Fibroblast of pulmonary artery (primary cell): ENCODE data around the gene NIPSNAP2.
"Not testable (repeated sequence)": the region's sequence is repeated elsewhere in the genome, so short reads cannot be mapped to it uniquely, and the experiment has no call there.

Source experiments
- DNase-seq: peaks from one replicate; pipeline ENCODE4 v3.0.0-alpha.2; 2010; ENCODE audit warnings: low read depth
- H3K4me3 ChIP-seq: replicated peaks from 2 replicates; pipeline ENCODE4 v1.5.1; 2011; ENCODE audit warnings: low read depth, mild to moderate bottlenecking, control low read depth, low read length, moderate library complexity
- CTCF ChIP-seq: IDR thresholded peaks from 2 replicates; pipeline ENCODE4 v1.5.1; 2011; ENCODE audit warnings: mild to moderate bottlenecking, control low read depth, low read length, inconsistent platforms; ENCODE audit errors: missing control alignments

Gene NIPSNAP2

GRCh38 chr7:56046721-56047445 is 82.5 kb downstream of the NIPSNAP2 start:
- TF ChIP-seq CTCF = no peak
- peak; percentile 95 for DNase-seq
- no peak overlapping the region for H3K4me3 ChIP-seq

- H3K4me3 ChIP-seq = not testable (repeated sequence)
- peak; percentile 38 for DNase-seq
Observed at GRCh38 chr7:56047446-56048116, 83.2 kb downstream of the NIPSNAP2 start.

GRCh38 chr7:56048245-56048644 is 83.9 kb downstream of the NIPSNAP2 start:
- DNase-seq = no peak
- TF ChIP-seq CTCF = no peak

GRCh38 chr7:56048763-56049162 is 84.4 kb downstream of the NIPSNAP2 start:
- not testable (repeated sequence) for H3K4me3 ChIP-seq, DNase-seq

More at GRCh38 chr7:56048245-56048644, 83.9 kb downstream of the NIPSNAP2 start:
- H3K4me3 ChIP-seq = no peak overlapping the region
